ENCODE data around the gene PSPN. TPM values are rescaled to one million over a fixed set of nuclear protein-coding genes. Genes with fewer than 3 reads are reported as not detected.
A peak's percentile ranks its signal among the peaks of the same experiment; 100 is the strongest.

Gene PSPN
- total and polyA plus RNA-seq, 3 donors from 2014 or later = 1.1 to 5.1 (median 2.9) TPM

- 80% methylated on average over 10 to 20 of the region's 20 CpGs for WGBS, 2 donors
- Histone ChIP-seq H3K27me3 (no peaks in the 10 kb centered on the region), H3K9me3 (no peaks in the 10 kb centered on the region), H3K4me3 (no peak overlapping the region), H3K36me3 (ENCODE audit: low read depth, missing control alignments) (no peaks in the 10 kb centered on the region), H3K27ac (no peak overlapping the region), H3K4me1 (peaks cover 16% of the 10 kb centered on the region)
- DNase-seq = no peak
- TF ChIP-seq POLR2A (IDR thresholded peaks at IDR 0.05) (no peak), CTCF (IDR thresholded peaks at IDR 0.05) (no peak)
- intact Hi-C loops (cut with DNase I; ENCODE audit: low total_unique reads) = no loop called here
These were observed 45.6 kb upstream of the PSPN start for GRCh38 chr19:6421075-6422014.

- TF ChIP-seq CTCF (IDR thresholded peaks at IDR 0.05) (no peak), POLR2A (IDR thresholded peaks at IDR 0.05) (no peak)
- intact Hi-C loops (cut with DNase I; ENCODE audit: low total_unique reads) = no loop called here
- no peaks in the 10 kb centered on the region for H3K9me3 ChIP-seq
- H3K4me1 ChIP-seq = peaks cover 19% of the 10 kb centered on the region
- no peak overlapping the region for H3K4me3 ChIP-seq
- no peak overlapping the region for H3K27ac ChIP-seq
- H3K36me3 ChIP-seq (ENCODE audit: low read depth, missing control alignments) = no peaks in the 10 kb centered on the region
- no peak for DNase-seq
- H3K27me3 ChIP-seq = no peaks in the 10 kb centered on the region
- 73 to 93% methylated on average over 6 to 19 of the region's 19 CpGs for WGBS, 2 donors
These were observed 42.8 kb upstream of the PSPN start for GRCh38 chr19:6418562-6418932.

GRCh38 chr19:6417713-6418561 is 42.2 kb upstream of the PSPN start:
- Histone ChIP-seq H3K4me3 (no peak overlapping the region), H3K4me1 (peaks cover 14% of the 10 kb centered on the region), H3K27ac (no peak overlapping the region), H3K9me3 (no peaks in the 10 kb centered on the region), H3K36me3 (ENCODE audit: low read depth, missing control alignments) (no peaks in the 10 kb centered on the region), H3K27me3 (no peaks in the 10 kb centered on the region)
- intact Hi-C loops (cut with DNase I; ENCODE audit: low total_unique reads) = no loop called here
- DNase-seq = peak; percentile 55
- no peak for TF ChIP-seq POLR2A (IDR thresholded peaks at IDR 0.05)
- peak in 2 of 3 experiments; percentile 23 to 32 for TF ChIP-seq CTCF (IDR thresholded peaks at IDR 0.05)
- 69 to 91% methylated on average over 14 to 33 of the region's 33 CpGs for WGBS, 2 donors

- no peak overlapping the region for H3K27ac ChIP-seq
- no peak for DNase-seq
- peaks cover 11% of the 10 kb centered on the region for H3K4me1 ChIP-seq
- intact Hi-C loops (cut with DNase I; ENCODE audit: low total_unique reads) = no loop called here
- TF ChIP-seq CTCF (IDR thresholded peaks at IDR 0.05) (no peak), POLR2A (IDR thresholded peaks at IDR 0.05) (no peak)
- no peaks in the 10 kb centered on the region for H3K36me3 ChIP-seq (ENCODE audit: low read depth, missing control alignments)
- no peak overlapping the region for H3K4me3 ChIP-seq
- H3K9me3 ChIP-seq = no peaks in the 10 kb centered on the region
- H3K27me3 ChIP-seq = no peaks in the 10 kb centered on the region
- WGBS, 2 donors = 90 to 95% methylated on average over 9 to 29 of the region's 29 CpGs
These were observed 41.1 kb upstream of the PSPN start for GRCh38 chr19:6416658-6417405.

Data from testis (tissue), 3 donors.